Measurements from ENCODE around the gene PAGE4.

PAGE4 gene

GRCh38 chrX:49877397-49878101 is 48.4 kb downstream of the PAGE4 start:
- no peak for DNase-seq

DNA sequence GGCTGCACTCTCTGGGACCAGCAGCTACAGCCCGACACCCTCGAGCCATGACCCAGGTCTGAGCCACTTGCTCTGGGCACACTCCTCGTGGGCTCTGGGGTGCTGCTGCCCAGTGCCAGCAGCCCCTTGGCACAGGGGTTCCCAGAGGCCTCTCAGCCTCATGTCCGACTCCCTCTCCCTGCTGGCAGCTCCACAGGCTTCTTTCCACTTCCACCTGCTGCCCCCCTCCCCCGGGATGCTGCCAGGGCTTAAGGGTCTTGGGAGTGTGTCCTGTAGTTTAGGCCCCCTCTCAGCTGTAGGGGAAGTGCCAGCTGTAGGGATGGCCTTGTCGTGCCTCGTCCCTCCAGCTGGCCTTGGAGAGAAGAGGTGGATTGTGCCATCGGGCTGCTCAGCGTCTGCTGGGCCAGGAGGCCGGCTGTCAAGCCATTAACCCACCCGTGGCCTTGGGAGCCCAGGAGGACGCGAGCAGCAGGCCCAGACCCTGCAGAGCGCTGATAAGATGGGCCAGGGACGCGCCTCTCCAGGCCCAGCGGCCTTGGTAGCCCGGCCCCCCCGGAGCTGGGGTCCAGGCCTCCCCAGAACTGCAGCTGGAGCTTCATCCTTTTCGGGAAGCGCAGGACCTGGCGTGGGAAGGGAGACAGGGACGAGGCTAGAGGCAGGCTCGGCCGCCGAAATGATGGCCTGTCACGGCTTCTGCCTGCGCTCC is 49.2 kb downstream of the PAGE4 start:
- DNase-seq: no peak

DNA sequence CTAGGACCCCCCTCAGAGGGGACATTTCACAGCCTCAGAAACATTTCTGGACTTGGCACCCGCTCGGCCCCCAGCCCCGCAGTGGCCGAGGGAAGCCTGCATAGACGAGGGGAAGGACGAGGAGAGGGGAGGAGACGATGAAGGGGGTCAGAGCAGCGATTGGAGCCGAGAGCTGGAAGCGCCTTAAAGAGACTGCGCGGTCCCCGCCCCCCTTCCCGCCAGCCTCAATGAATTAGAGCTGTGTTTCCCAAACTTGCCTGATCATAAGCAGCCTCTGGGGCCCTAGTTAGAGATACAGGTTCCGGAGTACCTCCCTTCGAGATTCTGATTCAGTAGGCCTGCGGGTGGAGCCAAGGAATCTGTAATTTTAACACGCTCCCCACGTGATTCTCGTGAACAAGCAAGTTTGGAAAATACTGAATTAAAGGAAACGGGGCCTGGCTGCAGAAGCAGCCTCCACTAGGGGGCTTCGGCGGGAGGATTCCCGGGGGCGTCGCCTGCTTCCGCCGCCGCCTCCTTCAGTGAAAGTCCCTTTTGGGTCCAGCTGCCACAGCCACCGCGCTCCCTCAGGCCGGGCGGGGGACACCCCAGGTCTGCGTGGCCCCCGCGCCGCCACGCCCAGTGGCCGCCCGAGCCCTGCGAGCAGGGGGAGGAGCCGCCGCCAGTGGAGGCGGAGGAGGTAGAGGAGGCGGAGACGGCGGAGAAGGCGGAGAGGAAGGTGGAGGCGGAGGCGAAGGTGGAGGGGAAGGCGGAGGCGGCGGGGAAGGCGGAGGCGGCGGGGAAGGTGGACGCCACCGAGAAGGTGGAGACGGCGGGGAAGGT is 49.9 kb downstream of the PAGE4 start, which contains the start of gene USP27X:
Gene USP27X (plus strand): TSS at position 651 of the 822 bp plus-strand sequence. CDS start 824 bp downstream, outside the sequence.
- DNase-seq: peak; percentile 67

- no peak for DNase-seq
Measured at GRCh38 chrX:49879656-49880277, 50.7 kb downstream of the PAGE4 start.

DNA sequence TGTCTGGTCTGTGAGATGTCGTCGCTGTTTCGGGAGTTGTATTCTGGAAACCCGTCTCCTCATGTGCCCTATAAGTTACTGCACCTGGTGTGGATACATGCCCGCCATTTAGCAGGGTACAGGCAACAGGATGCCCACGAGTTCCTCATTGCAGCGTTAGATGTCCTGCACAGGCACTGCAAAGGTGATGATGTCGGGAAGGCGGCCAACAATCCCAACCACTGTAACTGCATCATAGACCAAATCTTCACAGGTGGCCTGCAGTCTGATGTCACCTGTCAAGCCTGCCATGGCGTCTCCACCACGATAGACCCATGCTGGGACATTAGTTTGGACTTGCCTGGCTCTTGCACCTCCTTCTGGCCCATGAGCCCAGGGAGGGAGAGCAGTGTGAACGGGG is 51.6 kb downstream of the PAGE4 start:
- DNase-seq: no peak
